ENCODE data around the gene LDAH. TPM values are rescaled to one million over a fixed set of nuclear protein-coding genes. Genes with fewer than 3 reads are reported as not detected.
A peak's percentile ranks its signal among the peaks of the same experiment; 100 is the strongest.

Gene LDAH
- total RNA-seq, 1 experiment from 2014 or later: 42.4 TPM

GRCh38 chr2:20652673-20653575, 170.0 kb downstream of the LDAH start:
- DNase-seq (ENCODE audit: low read depth, low spot score): no peak
- in situ Hi-C loops (cut with HindIII; ENCODE audit: low pct_unique_long_range_greater_than_20kb, low sequenced_read_pairs): no loop called here

GRCh38 chr2:20652141-20652540, 170.8 kb downstream of the LDAH start:
- in situ Hi-C loops (cut with HindIII; ENCODE audit: low pct_unique_long_range_greater_than_20kb, low sequenced_read_pairs): no loop called here
- DNase-seq (ENCODE audit: low read depth, low spot score): no peak

GRCh38 chr2:20651731-20652099, 171.2 kb downstream of the LDAH start:
- no peak for DNase-seq (ENCODE audit: low read depth, low spot score)
- in situ Hi-C loops (cut with HindIII; ENCODE audit: low pct_unique_long_range_greater_than_20kb, low sequenced_read_pairs): no loop called here

- in situ Hi-C loops (cut with HindIII; ENCODE audit: low pct_unique_long_range_greater_than_20kb, low sequenced_read_pairs): no loop called here
- DNase-seq (ENCODE audit: low read depth, low spot score): peak; percentile 78
Observed at GRCh38 chr2:20650877-20651730, 171.8 kb downstream of the LDAH start, which contains the start of gene HS1BP3. TSS of gene HS1BP3 (minus strand) at chr2:20651098. CDS start at chr2:20651063, 35 bp downstream.

- peak; percentile 43 for DNase-seq (ENCODE audit: low read depth, low spot score)
- in situ Hi-C loops (cut with HindIII; ENCODE audit: low pct_unique_long_range_greater_than_20kb, low sequenced_read_pairs): no loop called here
Observed at GRCh38 chr2:20650393-20650876, 172.5 kb downstream of the LDAH start.

GRCh38 chr2:20649976-20650375, 172.9 kb downstream of the LDAH start:
- no peak for DNase-seq (ENCODE audit: low read depth, low spot score)
- in situ Hi-C loops (cut with HindIII; ENCODE audit: low pct_unique_long_range_greater_than_20kb, low sequenced_read_pairs): no loop called here

GRCh38 chr2:20649576-20649975, 173.3 kb downstream of the LDAH start:
- DNase-seq (ENCODE audit: low read depth, low spot score): no peak
- in situ Hi-C loops (cut with HindIII; ENCODE audit: low pct_unique_long_range_greater_than_20kb, low sequenced_read_pairs): no loop called here

- DNase-seq (ENCODE audit: low read depth, low spot score): no peak
- in situ Hi-C loops (cut with HindIII; ENCODE audit: low pct_unique_long_range_greater_than_20kb, low sequenced_read_pairs): no loop called here
Observed at GRCh38 chr2:20648831-20649230, 174.1 kb downstream of the LDAH start.

GRCh38 chr2:20648206-20648605, 174.7 kb downstream of the LDAH start:
- DNase-seq (ENCODE audit: low read depth, low spot score): no peak
- in situ Hi-C loops (cut with HindIII; ENCODE audit: low pct_unique_long_range_greater_than_20kb, low sequenced_read_pairs): no loop called here

- in situ Hi-C loops (cut with HindIII; ENCODE audit: low pct_unique_long_range_greater_than_20kb, low sequenced_read_pairs): no loop called here
- DNase-seq (ENCODE audit: low read depth, low spot score): no peak
Observed at GRCh38 chr2:20647738-20648137, 175.2 kb downstream of the LDAH start.

GRCh38 chr2:20647211-20647610, 175.7 kb downstream of the LDAH start:
- DNase-seq (ENCODE audit: low read depth, low spot score): no peak
- in situ Hi-C loops (cut with HindIII; ENCODE audit: low pct_unique_long_range_greater_than_20kb, low sequenced_read_pairs): no loop called here

- in situ Hi-C loops (cut with HindIII; ENCODE audit: low pct_unique_long_range_greater_than_20kb, low sequenced_read_pairs): no loop called here
- no peak for DNase-seq (ENCODE audit: low read depth, low spot score)
Observed at GRCh38 chr2:20646446-20646845, 176.5 kb downstream of the LDAH start.

GRCh38 chr2:20645761-20646160, 177.1 kb downstream of the LDAH start:
- in situ Hi-C loops (cut with HindIII; ENCODE audit: low pct_unique_long_range_greater_than_20kb, low sequenced_read_pairs): no loop called here
- no peak for DNase-seq (ENCODE audit: low read depth, low spot score)

GRCh38 chr2:20645301-20645701, 177.6 kb downstream of the LDAH start:
- DNase-seq (ENCODE audit: low read depth, low spot score): no peak
- in situ Hi-C loops (cut with HindIII; ENCODE audit: low pct_unique_long_range_greater_than_20kb, low sequenced_read_pairs): no loop called here

GRCh38 chr2:20643826-20644225, 179.1 kb downstream of the LDAH start:
- DNase-seq (ENCODE audit: low read depth, low spot score): no peak
- in situ Hi-C loops (cut with HindIII; ENCODE audit: low pct_unique_long_range_greater_than_20kb, low sequenced_read_pairs): no loop called here

- in situ Hi-C loops (cut with HindIII; ENCODE audit: low pct_unique_long_range_greater_than_20kb, low sequenced_read_pairs): no loop called here
- no peak for DNase-seq (ENCODE audit: low read depth, low spot score)
Observed at GRCh38 chr2:20643060-20643459, 179.8 kb downstream of the LDAH start.

GRCh38 chr2:20642055-20642971, 180.6 kb downstream of the LDAH start:
- in situ Hi-C loops (cut with HindIII; ENCODE audit: low pct_unique_long_range_greater_than_20kb, low sequenced_read_pairs): no loop called here
- peak; percentile 70 for DNase-seq (ENCODE audit: low read depth, low spot score)

Data from SK-MEL-5 (cell line).